Measurements from ENCODE around the gene S100A8.

DNA sequence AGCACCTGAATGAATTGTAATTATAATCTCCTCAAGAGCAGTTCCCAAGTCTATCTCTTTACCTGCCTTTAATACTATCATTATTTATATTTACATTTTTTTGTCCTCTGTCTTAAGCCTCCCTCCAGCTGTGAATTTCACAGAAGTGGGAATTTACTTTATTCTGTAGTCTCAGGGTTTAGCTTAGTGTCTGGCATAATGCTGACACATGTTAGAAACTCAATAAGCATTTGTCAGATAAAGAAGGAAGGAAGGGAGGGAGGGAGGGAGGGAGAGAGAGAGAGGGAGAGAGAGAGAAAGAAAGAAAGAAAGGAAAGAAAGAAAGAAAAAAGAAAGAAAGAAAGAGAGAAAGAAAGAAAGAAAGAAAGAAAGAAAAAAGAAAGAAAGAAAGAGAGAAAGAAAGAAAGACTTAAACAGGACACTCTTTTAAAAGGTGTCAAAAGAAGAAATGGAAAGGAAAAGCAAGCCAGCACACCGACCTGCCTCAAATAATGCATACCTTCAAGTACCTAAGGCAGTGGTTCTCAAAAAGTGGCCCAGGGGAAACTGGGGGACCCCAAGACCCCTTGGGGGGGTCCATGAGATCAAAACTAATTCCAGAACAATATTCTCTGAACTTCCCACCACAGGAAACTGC is 40.4 kb downstream of the S100A8 start:
- TF ChIP-seq POLR2AphosphoS5 (IDR thresholded peaks at IDR 0.05) (no peak), POLR2A (IDR thresholded peaks at IDR 0.05) (no peak)
- TF ChIP-seq, protein P1, sequence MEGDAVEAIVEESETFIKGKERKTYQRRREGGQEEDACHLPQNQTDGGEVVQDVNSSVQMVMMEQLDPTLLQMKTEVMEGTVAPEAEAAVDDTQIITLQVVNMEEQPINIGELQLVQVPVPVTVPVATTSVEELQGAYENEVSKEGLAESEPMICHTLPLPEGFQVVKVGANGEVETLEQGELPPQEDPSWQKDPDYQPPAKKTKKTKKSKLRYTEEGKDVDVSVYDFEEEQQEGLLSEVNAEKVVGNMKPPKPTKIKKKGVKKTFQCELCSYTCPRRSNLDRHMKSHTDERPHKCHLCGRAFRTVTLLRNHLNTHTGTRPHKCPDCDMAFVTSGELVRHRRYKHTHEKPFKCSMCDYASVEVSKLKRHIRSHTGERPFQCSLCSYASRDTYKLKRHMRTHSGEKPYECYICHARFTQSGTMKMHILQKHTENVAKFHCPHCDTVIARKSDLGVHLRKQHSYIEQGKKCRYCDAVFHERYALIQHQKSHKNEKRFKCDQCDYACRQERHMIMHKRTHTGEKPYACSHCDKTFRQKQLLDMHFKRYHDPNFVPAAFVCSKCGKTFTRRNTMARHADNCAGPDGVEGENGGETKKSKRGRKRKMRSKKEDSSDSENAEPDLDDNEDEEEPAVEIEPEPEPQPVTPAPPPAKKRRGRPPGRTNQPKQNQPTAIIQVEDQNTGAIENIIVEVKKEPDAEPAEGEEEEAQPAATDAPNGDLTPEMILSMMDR (IDR thresholded peaks at IDR 0.05): no peak
